Measurements from ENCODE around the gene PCYT1A. TPM values are rescaled to one million over a fixed set of nuclear protein-coding genes. Genes with fewer than 3 reads are reported as not detected.

The PCYT1A gene
- total and polyA plus RNA-seq, 10 of the 15 experiments (the other 5 are each of a cell fraction or from before 2014, with no cell fraction given): 10.8 to 64.3 (median 48.6) TPM

GRCh38 chr3:196332168-196332567 lies 44.6 kb upstream of the PCYT1A start:
- ChIA-PET CTCF (no interaction called here), RAD21 (ENCODE audit: unreplicated experiment) (no interaction called here)

More at GRCh38 chr3:196332168-196332567, 44.6 kb upstream of the PCYT1A start:
- no TSS peak for BruUV-seq (replicated peaks)
- no peaks in the 10 kb centered on the region for H3K4me1 ChIP-seq (ENCODE audit: control insufficient read depth, insufficient read depth, low read length)
- no peaks in the 10 kb centered on the region for H3K9me3 ChIP-seq (replicated peaks; ENCODE audit: control insufficient read depth, insufficient read depth, low read length)
- 58% methylated on average over 7 of the region's 8 CpGs for WGBS (ENCODE audit: insufficient coverage, insufficient replicate concordance, low lambda C conversion rate, missing lambda C conversion rate)
- in situ Hi-C loops (cut with MboI) (no loop called here), intact Hi-C loops (cut with micrococcal nuclease; ENCODE audit: unreplicated experiment) (no loop called here)
- no peak overlapping the region for H2AFZ ChIP-seq (ENCODE audit: control insufficient read depth, low read depth, low read length)
- no peaks in the 10 kb centered on the region for H3K79me2 ChIP-seq (ENCODE audit: control insufficient read depth, insufficient read depth, low read length)
- H3K4me3 ChIP-seq: no peak overlapping the region
- no peak overlapping the region for H3K27ac ChIP-seq (ENCODE audit: control insufficient read depth, insufficient read depth)
- DNase-seq (ENCODE audit: low read depth, low spot score) (no peak), ATAC-seq (no peak), FAIRE-seq (no peak)
- H3K9ac ChIP-seq (ENCODE audit: control insufficient read depth, insufficient read depth, low read length): no peak overlapping the region
- ChIA-PET SMC1A (ENCODE audit: uncharacterized antibody, unreplicated experiment) (interaction anchor here (0.6 kb wide), 1 partner anchor 81 kb away, joined by 3 read pairs; no protein-coding TSS in a partner anchor), POLR2A (interaction anchor here (0.7 kb wide), 1 partner anchor 559 kb away, joined by 3 read pairs; no protein-coding TSS in a partner anchor)
- no peak overlapping the region for H3K4me2 ChIP-seq (ENCODE audit: control insufficient read depth, insufficient read depth)
- no peaks in the 10 kb centered on the region for H4K20me1 ChIP-seq (ENCODE audit: control insufficient read depth, insufficient read depth)
- TF ChIP-seq MYC (IDR thresholded peaks at IDR 0.05; ENCODE audit: insufficient read depth, insufficient read length, insufficient replicate concordance, low read length, severe bottlenecking) (no peak), RELA (IDR thresholded peaks at IDR 0.05; ENCODE audit: borderline replicate concordance, partially characterized antibody) (no peak), ZNF384 (IDR thresholded peaks at IDR 0.05; ENCODE audit: borderline replicate concordance, low read depth, low read length) (no peak), CTCF (IDR thresholded peaks at IDR 0.05 in 2 of 3, conservative IDR thresholded peaks at IDR 0.05 in 1 of 3; ENCODE audit: control insufficient read depth in 2 of 3, extremely low read depth in 1 of 3, insufficient read depth in 1 of 3, low read depth in 3 of 3, low read length in 3 of 3) (no peak), SP1 (IDR thresholded peaks at IDR 0.05; ENCODE audit: low read depth, low read length) (no peak)
- H3K36me3 ChIP-seq (ENCODE audit: control insufficient read depth in 2 of 2, insufficient read depth in 2 of 2, low read length in 1 of 2): no peaks in the 10 kb centered on the region
- no peaks in the 10 kb centered on the region for H3K27me3 ChIP-seq (replicated peaks in 1 of 2; ENCODE audit: control insufficient read depth in 2 of 2, insufficient read depth in 2 of 2, low read length in 1 of 2)

All from GM12878 (cell line).